HG02763 (cell line): Measurements from ENCODE around the gene DCP1B.

Experiments
- ATAC-seq: cut with Tn5 transposase; IDR thresholded peaks from one replicate; pipeline ENCODE4 v1.9.1; 2021; ENCODE audit warnings: mild to moderate bottlenecking, moderate library complexity; ENCODE audit not compliant: unreplicated experiment

Gene DCP1B

GRCh38 chr12:2004113-2004929 is at the start of gene DCP1B:
TSS of gene DCP1B (minus strand) at chr12:2004457. CDS start at chr12:2004431, 26 bp downstream.
- ATAC-seq = peak; percentile 98

DNA sequence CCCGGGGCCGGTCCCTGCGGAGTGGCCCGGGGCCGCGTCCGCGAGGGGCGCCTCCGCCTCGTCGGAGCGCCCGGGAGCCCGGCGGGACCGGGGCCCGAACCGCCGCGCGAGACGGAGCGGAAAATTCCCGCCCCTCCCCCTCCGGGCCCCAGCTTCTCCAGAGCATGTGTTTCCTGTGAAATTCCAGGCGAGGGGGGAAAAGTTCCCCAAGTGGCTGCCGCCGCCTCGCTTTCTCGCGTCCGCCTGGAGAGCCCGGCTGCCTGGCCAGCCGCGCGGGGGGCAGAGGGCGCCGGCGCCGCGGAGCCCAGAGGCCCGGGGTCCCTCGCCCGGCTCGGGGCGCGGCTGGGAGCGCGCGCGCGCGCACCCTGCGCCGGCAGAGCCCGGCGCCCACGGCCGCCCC is 49.4 kb upstream of the DCP1B start:
- no peak for ATAC-seq

GRCh38 chr12:2052826-2053678 is 48.8 kb upstream of the DCP1B start, which contains the start of gene CACNA1C:
TSS of gene CACNA1C (plus strand) at chr12:2052987. CDS start at chr12:2053563, 576 bp downstream.
- ATAC-seq = no peak

- ATAC-seq = no peak
Observed at GRCh38 chr12:2051700-2052621, 47.7 kb upstream of the DCP1B start.

- no peak for ATAC-seq
Observed at GRCh38 chr12:2049604-2050540, 45.6 kb upstream of the DCP1B start.

- ATAC-seq = no peak
Observed at GRCh38 chr12:2047752-2048151, 43.5 kb upstream of the DCP1B start.

DNA sequence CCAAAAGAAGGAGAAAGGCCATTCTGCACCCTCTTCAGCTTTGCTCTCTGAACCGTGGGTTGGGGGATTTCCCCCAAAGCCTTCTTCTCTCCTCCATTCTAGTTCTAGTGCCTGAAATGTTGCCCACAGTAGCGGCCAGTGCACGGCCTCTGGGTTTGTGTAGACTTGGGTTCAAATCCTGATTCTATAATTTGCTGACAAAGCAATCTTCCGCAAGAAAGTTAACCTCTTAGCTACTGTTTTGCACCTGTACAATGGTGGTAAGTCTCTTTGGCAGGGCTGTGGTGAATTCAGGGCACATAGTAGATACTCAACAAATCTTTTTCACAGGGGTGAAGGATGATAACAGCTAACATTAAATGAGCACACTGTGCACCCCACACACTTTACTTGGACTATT is 42.7 kb upstream of the DCP1B start:
- no peak for ATAC-seq

DNA sequence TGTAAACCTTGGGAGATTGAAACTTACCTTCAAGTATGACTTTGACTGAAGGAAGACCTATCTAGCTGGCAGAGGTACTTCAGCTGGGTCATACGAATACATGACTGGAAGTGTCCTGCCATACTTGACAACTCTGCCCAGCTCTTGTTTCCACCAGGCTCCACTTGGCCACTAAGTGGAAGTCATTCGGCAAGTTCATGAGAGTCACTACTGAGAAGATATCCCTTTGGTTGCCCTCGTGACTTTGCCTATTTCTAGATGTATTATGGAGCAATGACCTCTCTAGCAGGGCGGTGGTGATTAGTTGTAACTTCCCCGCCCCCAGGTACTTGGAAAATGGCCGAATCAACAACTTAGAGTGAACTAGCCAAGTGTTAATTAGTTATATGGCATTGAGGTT is 39.9 kb upstream of the DCP1B start:
- ATAC-seq = no peak

DNA sequence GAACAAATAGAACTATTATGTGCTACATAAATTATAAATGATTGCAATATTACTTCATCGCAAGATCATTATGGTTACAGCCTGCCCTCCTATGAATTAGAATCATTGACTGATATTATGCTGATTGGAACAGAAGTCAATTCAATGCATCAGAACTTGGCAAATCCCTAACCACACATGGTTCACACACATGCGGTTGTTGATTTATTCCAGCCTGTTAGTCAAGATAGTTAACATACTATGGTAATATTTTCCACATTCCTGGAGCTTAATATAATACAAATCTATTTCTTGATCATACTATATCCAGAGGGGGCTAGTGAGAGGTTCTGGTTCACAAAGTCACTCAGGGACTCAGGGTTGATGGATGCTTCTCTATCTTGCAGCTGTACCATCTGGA is 38.8 kb upstream of the DCP1B start:
- ATAC-seq = no peak

DNA sequence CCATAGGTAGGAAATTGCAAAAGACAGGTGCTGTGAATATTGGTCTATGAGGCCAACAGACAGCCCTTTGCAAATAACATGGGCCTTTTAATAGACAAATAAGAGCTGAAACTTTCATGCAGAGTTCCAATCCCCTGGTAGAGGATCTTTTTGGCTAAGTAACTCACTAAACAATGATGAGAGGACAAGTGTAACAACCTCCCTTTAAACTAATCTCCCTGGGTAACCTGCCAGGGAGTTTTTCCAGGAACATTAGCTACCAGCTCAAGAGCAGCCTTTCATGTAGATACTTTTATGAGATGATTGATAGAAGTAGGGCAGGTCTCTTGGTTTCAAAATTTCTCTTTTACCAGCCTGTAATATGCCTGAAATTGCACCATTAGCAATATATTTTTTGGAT is 34.8 kb upstream of the DCP1B start:
- ATAC-seq = no peak

DNA sequence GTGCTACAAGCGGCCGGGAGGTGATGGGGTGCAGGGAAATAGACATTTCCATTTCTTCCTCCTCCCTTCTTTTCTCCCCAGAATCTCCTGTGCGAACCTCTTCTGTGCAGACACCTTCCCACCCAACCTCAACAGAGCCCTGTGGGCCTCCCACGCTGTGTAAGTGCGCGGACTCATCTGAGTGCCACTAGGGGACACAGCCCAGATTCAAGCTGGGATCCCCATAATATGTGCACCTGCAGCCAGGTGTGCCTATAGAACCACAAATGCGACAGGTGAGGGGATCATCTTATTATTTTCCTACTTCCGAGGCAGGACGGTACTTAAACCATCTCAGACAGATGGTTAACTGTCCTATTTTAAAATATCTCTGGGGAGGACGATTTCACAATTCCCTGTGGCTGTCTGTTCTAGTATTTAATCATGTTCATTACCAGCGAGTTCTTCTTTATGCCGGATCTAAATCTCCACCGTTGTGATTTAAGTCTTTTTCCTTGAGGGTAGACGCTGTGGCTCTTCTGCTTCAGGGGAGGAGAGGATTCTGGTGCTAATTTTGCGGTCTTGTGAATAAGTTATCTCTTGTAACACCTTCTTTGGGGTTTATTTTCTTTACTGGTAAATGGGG is 31.3 kb upstream of the DCP1B start:
- ATAC-seq = no peak

DNA sequence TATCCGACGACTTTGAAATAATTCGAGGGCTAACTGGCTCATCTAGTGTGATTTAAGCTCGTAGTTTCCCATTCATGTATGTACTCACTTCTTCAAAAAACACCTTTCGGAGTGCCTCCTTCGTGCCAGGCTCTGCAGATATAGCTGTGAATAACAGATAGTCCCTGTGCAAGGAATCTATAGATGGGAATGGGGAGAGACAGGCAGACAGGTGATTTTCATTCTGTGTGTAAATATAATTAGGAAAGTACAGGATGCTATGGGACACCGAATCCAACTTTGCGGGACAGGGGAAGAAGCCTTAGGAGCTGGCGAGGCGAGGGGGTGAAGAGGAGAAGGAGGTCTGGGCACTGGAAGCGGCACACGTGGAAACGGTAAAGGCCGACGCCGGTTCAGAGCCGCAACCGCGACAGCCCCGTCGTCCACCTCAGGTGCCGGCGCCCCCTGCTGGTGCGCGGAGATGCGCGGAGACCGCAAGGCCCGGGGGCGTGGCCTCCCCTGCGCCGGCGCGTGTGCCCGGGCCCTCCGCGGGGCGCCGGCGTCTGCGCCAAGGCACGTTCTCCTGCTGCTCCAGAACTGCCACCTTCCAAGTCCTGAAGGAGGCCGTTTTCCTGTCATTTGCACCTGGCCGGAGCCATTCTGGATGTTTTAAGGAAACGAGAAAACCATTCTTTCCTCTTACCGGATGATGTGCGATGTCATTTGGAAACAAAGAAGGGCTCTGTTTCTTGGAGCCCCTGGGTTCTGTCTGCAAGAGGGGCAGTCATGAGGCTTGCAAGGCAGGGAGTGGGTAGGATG is 30.6 kb upstream of the DCP1B start:
- ATAC-seq = no peak

DNA sequence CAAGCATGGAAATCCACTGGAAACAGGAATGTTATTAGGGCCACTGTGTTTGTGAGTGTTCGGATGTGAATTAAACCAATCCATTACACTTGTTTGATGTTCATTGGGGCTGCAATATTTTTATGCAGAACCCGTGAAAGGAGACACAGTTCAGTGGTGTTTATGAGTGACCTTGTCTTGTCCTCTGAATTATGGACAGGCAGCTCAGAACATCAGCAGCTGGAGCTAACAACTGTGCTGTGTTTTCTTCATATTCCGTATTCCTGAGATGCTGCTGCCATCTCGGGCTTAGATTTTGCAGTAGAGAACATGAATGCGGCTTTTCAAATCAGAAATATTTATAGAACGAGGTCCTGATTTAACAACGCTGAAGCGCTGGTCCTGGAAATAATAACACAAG is 28.2 kb upstream of the DCP1B start:
- ATAC-seq = no peak

DNA sequence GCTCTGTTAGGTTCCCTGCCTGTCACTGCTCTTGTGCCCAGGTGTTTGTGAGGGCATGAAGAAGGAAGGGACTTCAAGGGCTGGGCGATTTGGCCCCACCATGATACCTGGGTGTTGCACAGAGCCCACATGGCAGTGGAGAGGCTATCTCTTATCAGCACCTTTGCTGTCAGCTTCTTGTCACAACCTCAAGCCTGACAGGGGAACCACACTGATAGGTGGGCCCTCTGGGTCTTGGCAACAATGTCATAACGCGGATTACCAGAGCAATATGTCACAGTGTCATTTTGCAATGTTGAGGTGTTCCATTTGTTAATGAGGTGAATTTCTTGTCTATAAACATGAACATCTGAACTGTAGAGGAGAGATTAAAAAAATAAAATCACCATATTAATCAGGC is 25.6 kb upstream of the DCP1B start:
- no peak for ATAC-seq

DNA sequence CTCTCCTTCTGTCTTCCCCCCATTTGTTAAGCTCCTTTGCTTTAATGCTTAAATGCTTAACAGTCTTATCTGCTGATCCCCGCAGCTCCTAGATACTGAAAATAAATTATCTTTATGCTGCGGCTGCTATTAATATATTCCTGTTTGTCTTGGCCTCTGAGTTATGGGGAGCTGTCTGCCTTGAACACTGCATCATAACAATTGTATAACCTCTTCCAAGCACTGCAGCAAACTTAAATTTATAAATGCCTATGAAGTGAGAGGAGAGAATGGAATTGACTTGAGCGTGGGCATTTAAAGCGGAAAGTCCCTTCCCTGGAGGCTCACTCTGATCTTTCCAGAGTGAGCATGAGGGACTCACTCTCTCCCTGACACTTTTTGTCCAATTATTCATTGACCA is 23.1 kb upstream of the DCP1B start:
- ATAC-seq = no peak

DNA sequence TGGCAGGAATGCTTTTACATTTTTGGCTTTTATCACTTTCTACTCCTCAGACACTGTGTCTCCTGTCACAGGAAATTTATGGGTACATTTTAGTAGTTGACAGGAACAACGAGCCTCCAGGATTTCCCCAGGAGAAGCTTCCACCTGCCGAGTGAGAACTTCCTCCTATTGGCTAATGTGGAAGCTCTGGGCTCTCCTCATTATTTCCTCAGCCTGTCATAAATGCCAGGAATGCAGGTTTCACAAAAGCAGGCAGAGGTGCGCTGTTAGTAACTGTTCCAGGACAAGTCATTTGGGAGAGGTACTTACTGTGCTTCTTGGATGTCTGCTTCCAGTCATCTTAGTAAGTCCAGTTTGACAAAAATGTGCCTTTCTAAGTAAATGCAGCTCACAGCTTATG is 19.1 kb upstream of the DCP1B start:
- no peak for ATAC-seq

- no peak for ATAC-seq
Observed at GRCh38 chr12:2020511-2020910, 16.3 kb upstream of the DCP1B start.

DNA sequence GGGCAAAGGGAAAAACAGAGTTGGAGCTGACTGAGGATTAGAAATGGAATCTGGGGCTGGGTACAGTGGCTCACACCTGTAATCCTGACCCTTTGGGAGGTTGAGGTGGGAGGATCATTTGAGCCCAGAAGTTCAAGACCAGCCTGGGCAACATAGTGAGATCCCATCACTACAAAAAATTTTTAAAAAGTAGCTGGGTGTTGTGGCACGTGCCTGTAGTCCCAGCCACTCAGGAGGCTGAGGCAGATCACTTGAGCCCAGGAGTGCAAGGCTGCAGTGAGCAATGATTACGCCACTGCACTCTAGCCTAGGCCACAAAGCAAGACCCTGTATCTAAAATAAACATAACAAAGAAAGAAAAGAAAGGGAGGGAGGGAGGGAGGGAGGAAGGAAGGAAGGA is 14.9 kb upstream of the DCP1B start:
- no peak for ATAC-seq

DNA sequence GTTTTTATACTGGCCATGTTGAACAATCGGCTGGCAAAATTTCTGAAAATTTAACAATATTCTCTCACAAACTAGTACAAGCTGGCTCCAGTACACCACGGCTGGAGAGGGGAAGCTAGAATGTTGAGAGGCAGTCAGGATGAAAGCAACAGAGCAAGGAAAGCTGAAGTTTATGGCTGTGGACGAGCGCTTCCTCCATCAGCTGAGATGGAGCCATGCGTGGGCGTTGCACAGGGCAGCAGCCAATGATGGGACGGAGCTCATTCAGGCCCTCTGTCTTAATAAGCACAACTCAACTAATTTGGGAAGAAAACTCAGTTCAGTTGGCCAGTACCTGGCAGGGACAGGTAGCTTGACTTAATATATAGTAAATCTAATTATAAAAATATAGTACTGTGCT is 14.1 kb upstream of the DCP1B start:
- no peak for ATAC-seq
